GM12872 (cell line): ENCODE measurements around the gene HCRTR1.

ENCODE experiments used
- CTCF ChIP-seq: IDR thresholded peaks from 3 replicates; pipeline ENCODE4 v1.5.1; 2011; ENCODE audit warnings: low read depth, mild to moderate bottlenecking, low read length, moderate library complexity; ENCODE audit not compliant: insufficient read depth

Gene HCRTR1

GRCh38 chr1:31571340-31572295 is 45.9 kb upstream of the HCRTR1 start:
- no peak for TF ChIP-seq CTCF

- no peak for TF ChIP-seq CTCF
Observed at GRCh38 chr1:31572323-31573104, 45.0 kb upstream of the HCRTR1 start.

GRCh38 chr1:31573261-31573660 is 44.2 kb upstream of the HCRTR1 start:
- no peak for TF ChIP-seq CTCF

GRCh38 chr1:31574749-31575368 is 42.6 kb upstream of the HCRTR1 start:
- no peak for TF ChIP-seq CTCF

- no peak for TF ChIP-seq CTCF
Observed at GRCh38 chr1:31575369-31576140, 41.9 kb upstream of the HCRTR1 start.

GRCh38 chr1:31576201-31576669 is 41.3 kb upstream of the HCRTR1 start, which contains the start of gene TINAGL1:
Gene TINAGL1 (plus strand): TSS chr1:31576515. CDS start chr1:31577149, 634 bp downstream.
- TF ChIP-seq CTCF = no peak
